Stimulated activated CD8-positive, alpha-beta memory T cell treated with anti-CD3 and anti-CD28 coated beads, Interleukin-15, amount 100 ng/mL, for 24 hours (primary cell): Measurements from ENCODE around the gene SLC17A3.

Experiments used
- DNase-seq: peaks from one replicate; pipeline ENCODE4 v3.0.0-alpha.2; 2020; ENCODE audit warnings: low read depth

Gene SLC17A3

GRCh38 chr6:25889877-25890853 lies 16.1 kb upstream of the SLC17A3 start:
- DNase-seq: no peak

DNA sequence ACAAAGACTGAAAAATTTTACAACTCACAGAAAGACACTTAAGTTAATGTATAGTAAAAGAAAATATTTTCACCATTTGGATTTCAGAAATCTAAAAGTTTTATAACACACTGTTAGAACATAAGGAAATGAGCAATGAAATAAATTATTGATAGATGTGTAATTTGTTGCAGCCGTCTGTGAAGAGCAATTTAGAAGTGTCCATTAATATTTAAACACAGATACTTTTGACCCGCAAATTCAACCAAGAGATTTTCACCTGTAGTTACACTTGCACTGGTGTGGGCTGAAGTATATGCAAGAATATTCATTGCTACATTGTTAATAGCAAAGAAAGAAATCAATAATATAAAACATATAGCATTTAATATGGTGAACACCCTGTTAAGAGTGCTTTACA lies 14.6 kb upstream of the SLC17A3 start:
- no peak for DNase-seq

DNA sequence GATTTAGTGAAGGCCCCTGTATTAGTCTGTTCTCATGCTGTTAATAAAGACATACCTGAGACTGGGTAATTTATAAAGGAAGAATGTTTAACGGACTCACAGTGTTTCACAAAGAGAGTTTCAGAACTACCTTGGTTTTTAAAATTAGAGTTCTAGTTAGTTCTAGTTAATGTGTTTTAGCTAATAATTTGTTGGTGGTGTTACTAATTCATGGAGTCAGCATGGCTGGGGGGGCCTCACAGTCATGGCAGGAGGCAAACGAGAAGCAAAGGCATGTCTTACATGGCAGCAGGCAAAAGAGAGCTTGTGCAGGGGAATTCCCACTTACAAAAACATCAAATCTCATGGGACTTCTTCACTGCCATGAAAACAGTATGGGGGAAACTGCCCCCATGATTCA lies 12.0 kb upstream of the SLC17A3 start:
- no peak for DNase-seq

DNA sequence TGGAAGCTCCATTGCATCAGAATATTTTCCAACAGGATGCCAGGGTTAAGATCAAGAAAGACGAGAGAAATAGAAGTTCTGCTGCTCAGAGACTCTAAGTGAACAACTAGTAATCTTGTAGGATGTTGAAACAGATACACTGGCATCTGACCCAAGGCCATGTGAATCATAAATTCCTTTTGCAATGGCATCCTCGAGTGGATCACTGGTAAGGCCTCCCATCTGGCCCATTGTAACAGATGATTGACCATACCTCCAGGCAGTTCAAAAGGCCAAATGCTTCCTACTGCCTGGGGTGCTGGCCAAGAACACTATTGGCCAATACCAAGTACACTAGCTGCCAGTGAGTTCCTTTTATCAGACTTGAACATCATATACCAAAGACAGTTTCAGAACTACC lies 9.9 kb upstream of the SLC17A3 start:
- DNase-seq: no peak

DNA sequence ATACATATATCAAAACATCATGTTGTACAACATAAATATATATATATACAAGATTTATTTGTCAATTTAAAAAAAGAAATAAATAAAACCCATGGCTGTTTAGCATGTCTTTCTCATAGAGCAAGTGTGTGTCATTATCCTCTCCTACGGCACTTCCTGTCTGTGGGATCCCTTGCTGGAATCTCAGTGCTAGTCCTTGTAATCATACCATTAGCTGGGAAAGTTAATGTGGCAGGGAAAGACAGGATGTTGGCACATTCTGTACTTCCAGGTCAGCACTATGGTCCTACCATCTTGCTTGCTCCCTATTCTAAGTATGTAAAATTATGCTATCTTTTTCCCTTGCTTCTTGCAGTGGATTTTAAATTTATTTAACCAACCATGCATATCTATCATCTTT lies 9.5 kb upstream of the SLC17A3 start:
- DNase-seq: no peak

DNA sequence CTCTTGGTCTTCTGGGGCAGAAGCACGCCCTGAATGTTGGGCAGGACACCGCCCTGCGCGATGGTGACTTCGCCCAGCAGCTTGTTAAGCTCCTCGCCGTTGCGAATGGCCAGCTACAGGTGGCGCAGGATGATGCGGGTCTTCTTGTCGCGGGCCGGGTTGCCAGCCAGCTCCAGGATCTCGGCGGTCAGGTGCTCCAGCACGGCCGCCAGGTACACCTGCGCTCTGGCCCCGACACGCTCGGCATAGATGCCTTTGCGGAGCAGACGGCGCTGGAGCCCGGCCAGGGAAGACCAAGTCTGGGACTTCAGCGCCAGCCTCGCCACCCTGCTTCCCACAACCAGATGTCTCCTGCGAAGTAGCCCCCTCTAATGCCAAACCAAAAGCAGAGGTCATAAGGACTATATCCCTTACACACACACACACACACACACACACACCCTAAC lies 8.0 kb upstream of the SLC17A3 start:
- DNase-seq: no peak

- DNase-seq: no peak
These were observed 6.6 kb upstream of the SLC17A3 start for GRCh38 chr6:25880601-25881000.

GRCh38 chr6:25878721-25879322 lies 4.8 kb upstream of the SLC17A3 start:
- no peak for DNase-seq

DNA sequence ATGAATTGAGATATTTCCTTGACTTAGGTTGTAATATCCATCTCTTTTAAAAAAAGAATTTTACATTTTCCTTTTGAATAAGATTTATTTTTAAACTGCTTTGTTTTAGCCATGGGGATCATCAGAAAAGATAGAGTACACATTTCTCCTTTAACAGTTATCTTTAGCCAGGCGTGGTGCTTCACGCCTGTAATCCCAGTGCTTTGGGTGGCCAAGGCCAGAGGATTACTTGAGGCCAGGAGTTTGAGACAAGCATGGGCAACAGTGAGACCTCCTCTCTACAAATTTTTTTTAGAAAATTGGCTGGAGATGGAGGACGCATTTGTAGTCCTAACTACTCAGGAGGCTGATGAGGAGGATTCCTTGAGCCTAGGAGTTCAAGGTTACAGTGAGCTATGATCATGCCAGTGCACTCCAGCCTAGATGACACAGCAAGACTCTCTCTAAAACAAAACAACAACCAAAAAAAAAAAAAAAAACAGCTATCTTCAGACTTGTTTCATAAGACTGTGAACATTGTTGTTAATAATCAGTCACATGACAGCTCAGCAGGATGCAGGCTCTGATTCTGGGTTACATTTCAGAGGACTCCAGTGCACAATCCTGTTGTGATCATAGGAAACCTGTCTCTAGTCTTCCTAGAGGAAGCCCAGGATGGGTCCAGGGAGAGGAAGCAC lies 2.0 kb upstream of the SLC17A3 start:
- DNase-seq: no peak

DNA sequence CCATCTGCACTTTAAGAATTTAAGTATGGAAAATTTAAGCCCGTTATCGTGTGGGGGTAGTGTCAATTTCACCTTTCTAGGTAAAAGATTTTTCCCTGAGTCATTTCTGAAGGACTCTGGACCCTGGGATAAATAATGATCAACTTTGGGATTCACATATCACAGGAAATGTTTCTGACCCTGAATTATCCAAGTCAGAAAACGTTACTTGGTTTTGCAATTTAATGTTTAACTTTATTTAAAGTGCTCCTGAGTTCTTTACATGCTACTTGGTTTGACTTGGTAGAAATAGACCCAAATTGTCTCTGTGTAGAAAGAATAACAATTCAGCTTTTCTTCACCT lies 1.5 kb upstream of the SLC17A3 start:
- DNase-seq: no peak

DNA sequence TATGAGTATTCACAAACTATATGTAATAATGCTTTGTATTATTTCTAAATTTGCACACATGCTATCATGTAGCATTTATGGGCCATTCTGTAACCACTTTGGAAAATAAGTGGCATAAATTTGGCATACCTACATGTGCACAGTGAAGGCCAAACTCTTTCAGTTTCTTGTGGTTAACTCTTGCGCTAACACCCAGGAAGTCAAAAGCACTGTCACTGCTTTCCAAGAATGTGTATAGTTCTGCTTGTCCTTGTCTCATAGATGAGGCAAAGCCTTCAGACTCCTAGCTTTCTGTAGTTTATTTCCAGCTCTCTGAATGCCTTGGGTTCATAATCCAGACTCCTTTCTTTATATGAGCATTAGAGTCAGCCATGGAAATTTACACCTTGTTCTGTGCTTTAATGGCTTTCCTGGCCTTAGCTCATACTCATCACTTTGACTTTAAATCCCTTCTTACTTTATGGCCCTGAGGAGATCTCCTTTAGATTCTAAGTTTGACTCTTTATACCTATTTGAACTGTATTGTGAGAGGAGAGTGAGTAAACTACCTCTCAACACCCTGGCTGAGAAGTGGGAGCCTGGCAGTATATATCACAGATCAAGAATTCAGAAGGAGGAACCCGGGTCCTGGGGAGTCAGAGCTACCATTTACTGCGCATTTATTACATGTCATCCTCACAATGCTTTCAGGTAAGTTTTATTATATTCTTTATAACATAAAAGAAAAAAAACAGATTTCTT lies 949 bp upstream of the SLC17A3 start:
- no peak for DNase-seq

DNA sequence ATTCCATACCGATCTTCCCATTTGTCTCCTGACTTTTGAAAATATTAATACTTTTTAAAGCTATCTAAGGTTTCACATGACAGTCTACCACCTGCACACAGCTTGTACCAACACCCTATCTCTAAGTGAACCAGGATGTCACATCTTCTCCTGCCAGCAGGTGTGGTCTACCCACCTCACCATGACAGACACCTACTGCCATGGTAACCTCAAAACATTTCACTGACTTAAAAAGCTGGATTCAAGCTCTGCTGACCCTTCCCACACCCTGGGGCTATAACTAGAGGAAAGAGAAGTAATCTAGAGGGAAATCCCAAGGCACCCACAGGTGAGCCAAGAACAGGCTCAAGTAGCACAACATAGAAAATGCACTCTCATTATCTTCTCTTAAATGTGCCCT lies 1.2 kb downstream of the SLC17A3 start:
- DNase-seq: no peak

GRCh38 chr6:25869840-25870239 lies 4.2 kb downstream of the SLC17A3 start:
- no peak for DNase-seq

- DNase-seq: no peak
These were observed 5.4 kb downstream of the SLC17A3 start for GRCh38 chr6:25868436-25869183.

DNA sequence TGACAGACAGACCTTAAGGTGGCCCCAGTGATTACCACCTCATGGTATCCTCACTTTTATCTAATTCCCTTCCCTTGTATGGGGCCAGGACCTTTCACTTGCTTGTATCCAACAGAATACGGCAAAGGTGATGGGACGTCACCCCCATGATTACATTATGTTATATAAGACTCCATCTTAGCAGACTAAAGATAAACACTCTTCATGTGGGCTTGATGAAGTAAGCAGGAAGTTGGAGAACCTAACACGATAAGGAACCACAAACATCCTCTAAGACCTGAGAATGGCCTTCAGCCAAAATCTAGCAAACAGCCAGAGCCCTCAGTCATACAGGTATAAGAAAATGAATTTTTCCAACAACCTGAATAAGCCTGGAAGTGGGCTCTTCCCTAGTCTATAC lies 8.0 kb downstream of the SLC17A3 start:
- DNase-seq: no peak

GRCh38 chr6:25863360-25863759 lies 10.7 kb downstream of the SLC17A3 start:
- DNase-seq: no peak

- DNase-seq: no peak
These were observed 11.8 kb downstream of the SLC17A3 start for GRCh38 chr6:25862199-25862598.

DNA sequence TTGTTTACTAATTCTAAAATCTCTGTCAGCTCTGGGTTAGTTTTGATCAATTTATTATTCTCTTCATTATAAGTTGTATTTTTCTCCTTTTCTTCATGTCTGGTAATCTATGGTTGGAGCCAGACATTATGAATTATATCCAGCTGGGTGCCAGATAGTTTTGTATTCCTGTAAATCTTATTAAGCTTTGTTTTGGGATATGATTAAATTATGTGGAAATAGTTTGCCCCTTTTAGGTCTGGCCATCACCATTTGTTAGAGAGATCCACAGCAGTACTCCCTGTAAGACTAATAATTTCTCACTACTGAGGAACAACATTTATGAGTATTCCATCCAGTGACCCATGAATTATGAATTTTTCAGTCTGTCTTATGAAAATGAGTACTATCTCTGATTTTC lies 21.3 kb downstream of the SLC17A3 start:
- DNase-seq: no peak

- DNase-seq: no peak
These were observed 22.1 kb downstream of the SLC17A3 start for GRCh38 chr6:25851961-25852360.

DNA sequence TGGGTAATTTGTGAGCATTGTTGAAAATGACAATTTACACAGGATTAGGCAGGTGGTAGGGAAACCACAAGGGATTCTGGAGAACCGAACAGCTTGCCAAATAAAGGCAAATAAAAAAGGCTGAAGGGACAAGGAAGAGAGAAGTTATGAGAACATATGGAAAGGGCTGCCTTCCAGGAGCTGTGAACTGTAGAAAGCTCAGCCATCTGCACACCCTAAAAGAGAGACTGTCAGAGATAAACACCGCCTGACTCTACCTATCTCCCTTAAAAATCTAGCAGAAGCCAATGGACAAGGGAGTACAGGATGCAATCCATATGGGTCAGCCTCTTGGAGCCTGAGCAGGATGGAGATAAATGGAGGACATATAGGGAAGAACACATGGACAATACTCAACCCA lies 29.5 kb downstream of the SLC17A3 start:
- no peak for DNase-seq

- no peak for DNase-seq
These were observed 31.5 kb downstream of the SLC17A3 start for GRCh38 chr6:25842526-25842925.
